Measurements from ENCODE around the gene SIGLEC11. TPM values are rescaled to one million over a fixed set of nuclear protein-coding genes. Genes with fewer than 3 reads are reported as not detected.
A peak's percentile ranks its signal among the peaks of the same experiment; 100 is the strongest.

SIGLEC11 gene
- total and polyA plus RNA-seq, 2 donors (not counting 1 experiment from before 2014, with no cell fraction given) = 0.09 TPM; not detected in 1

DNA sequence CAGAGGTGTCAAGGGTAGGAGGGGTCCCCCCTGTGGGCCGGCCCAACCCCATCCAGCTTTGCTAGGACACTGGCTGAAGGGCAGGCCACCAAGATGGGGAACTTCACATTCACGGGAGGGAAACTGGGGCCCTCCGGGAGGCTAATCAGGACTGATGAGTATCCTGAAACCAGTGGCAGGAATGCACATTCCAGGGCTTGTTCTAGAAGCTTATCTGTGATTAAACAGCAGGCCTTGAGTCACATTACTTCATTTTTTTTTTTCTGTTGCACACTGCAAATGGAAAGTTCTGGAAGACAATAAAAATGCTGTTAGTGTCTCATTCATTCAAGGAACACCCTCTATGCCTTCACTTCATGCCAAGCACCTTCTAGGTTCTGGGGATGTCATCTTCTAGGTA lies 15.5 kb upstream of the SIGLEC11 start:
- H4K20me1 ChIP-seq (ENCODE audit: control insufficient read depth, insufficient read depth, low read length, poor library complexity, severe bottlenecking) = no peaks in the 10 kb centered on the region
- DNase-seq = no peak
- ChIA-PET CTCF (no interaction called here), POLR2A (no interaction called here)
- Mint-ChIP-seq H3K4me1 (no peaks in the 10 kb centered on the region), H3K27me3 (no peaks in the 10 kb centered on the region), H3K4me3 (no peak overlapping the region), H3K9me3 (ENCODE audit: insufficient read depth) (no peaks in the 10 kb centered on the region), H3K27ac (peak overlapping the region; percentile 10)
- no peaks in the 10 kb centered on the region for H3K79me2 ChIP-seq (ENCODE audit: control insufficient read depth, insufficient read depth, low read length)
- H2AFZ ChIP-seq (ENCODE audit: insufficient read depth, low read depth, low read length, poor library complexity, severe bottlenecking) = no peak overlapping the region
- H3K4me3 ChIP-seq (ENCODE audit: control extremely low read depth in 1 of 5, extremely low read depth in 1 of 5, insufficient read depth in 1 of 5, low read depth in 2 of 5, low read length in 4 of 5) = no peak overlapping the region
- TF ChIP-seq, protein P1, sequence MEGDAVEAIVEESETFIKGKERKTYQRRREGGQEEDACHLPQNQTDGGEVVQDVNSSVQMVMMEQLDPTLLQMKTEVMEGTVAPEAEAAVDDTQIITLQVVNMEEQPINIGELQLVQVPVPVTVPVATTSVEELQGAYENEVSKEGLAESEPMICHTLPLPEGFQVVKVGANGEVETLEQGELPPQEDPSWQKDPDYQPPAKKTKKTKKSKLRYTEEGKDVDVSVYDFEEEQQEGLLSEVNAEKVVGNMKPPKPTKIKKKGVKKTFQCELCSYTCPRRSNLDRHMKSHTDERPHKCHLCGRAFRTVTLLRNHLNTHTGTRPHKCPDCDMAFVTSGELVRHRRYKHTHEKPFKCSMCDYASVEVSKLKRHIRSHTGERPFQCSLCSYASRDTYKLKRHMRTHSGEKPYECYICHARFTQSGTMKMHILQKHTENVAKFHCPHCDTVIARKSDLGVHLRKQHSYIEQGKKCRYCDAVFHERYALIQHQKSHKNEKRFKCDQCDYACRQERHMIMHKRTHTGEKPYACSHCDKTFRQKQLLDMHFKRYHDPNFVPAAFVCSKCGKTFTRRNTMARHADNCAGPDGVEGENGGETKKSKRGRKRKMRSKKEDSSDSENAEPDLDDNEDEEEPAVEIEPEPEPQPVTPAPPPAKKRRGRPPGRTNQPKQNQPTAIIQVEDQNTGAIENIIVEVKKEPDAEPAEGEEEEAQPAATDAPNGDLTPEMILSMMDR (IDR thresholded peaks at IDR 0.05) = no peak
- no peak for TF ChIP-seq EZH2 (IDR thresholded peaks at IDR 0.05; ENCODE audit: borderline replicate concordance, insufficient read depth, low read depth, low read length, poor library complexity, severe bottlenecking)
- H3K9ac ChIP-seq (ENCODE audit: low read length) = no peak overlapping the region
- no peaks in the 10 kb centered on the region for H3K9me3 ChIP-seq (ENCODE audit: control extremely low read depth in 1 of 3, control insufficient read depth in 2 of 3, insufficient read depth in 1 of 3, low read length in 2 of 3)
- no peak overlapping the region for H3K4me2 ChIP-seq (replicated peaks; ENCODE audit: low read depth, low read length, poor library complexity, severe bottlenecking)
- H3K4me1 ChIP-seq (ENCODE audit: control insufficient read depth in 2 of 2, insufficient read depth in 2 of 2, low read length in 2 of 2) = no peaks in the 10 kb centered on the region
- peaks cover 2 to 31% of the 10 kb centered on the region in 2 experiments for H3K36me3 ChIP-seq (replicated peaks in 1 of 2; ENCODE audit: control extremely low read depth in 1 of 2, control insufficient read depth in 1 of 2, extremely low read depth in 1 of 2, insufficient read depth in 2 of 2, low read length in 1 of 2)
- H3K27ac ChIP-seq (ENCODE audit: low read length in 2 of 2) = no peak overlapping the region
- ATAC-seq (ENCODE audit: low read depth) = no peak
- intact Hi-C loops (cut with micrococcal nuclease) = no loop called here
- WGBS (ENCODE audit: insufficient coverage) = 97% methylated on average over 3 of the region's 3 CpGs
- no peaks in the 10 kb centered on the region for H3K27me3 ChIP-seq (replicated peaks in 1 of 4; ENCODE audit: control extremely low read depth in 1 of 4, control insufficient read depth in 3 of 4, insufficient read depth in 4 of 4, low read length in 3 of 4)

DNA sequence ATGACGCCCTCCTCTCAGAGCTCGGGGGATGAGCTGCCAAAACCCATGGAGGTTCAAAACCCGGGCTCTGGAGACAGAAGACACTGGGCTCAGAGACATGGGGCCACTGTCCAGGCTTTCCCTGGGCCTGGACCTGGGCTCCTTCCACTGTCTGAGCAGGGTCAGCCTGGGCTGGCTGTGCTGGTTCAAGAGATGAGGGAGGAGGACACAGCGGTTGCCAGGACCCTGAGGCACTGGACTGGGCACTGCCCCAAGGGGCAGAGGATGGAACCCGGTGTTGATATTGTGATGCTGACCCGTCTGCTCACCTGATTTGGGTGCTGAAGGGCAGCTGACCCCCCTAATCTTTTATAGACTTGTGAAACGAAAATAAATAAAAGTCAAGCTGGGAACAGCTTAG lies 14.1 kb upstream of the SIGLEC11 start:
- Histone ChIP-seq H3K4me1 (ENCODE audit: control insufficient read depth in 2 of 2, insufficient read depth in 2 of 2, low read length in 2 of 2) (no peaks in the 10 kb centered on the region), H3K27me3 (replicated peaks in 1 of 4; ENCODE audit: control extremely low read depth in 1 of 4, control insufficient read depth in 3 of 4, insufficient read depth in 4 of 4, low read length in 3 of 4) (no peaks in the 10 kb centered on the region), H3K4me3 (ENCODE audit: control extremely low read depth in 1 of 5, extremely low read depth in 1 of 5, insufficient read depth in 1 of 5, low read depth in 2 of 5, low read length in 4 of 5) (no peak overlapping the region), H3K9me3 (ENCODE audit: control extremely low read depth in 1 of 3, control insufficient read depth in 2 of 3, insufficient read depth in 1 of 3, low read length in 2 of 3) (no peaks in the 10 kb centered on the region), H3K4me2 (replicated peaks; ENCODE audit: low read depth, low read length, poor library complexity, severe bottlenecking) (no peak overlapping the region), H3K79me2 (ENCODE audit: control insufficient read depth, insufficient read depth, low read length) (no peaks in the 10 kb centered on the region), H3K27ac (ENCODE audit: low read length in 2 of 2) (no peak overlapping the region), H3K9ac (ENCODE audit: low read length) (no peak overlapping the region), H3K36me3 (replicated peaks in 1 of 2; ENCODE audit: control extremely low read depth in 1 of 2, control insufficient read depth in 1 of 2, extremely low read depth in 1 of 2, insufficient read depth in 2 of 2, low read length in 1 of 2) (peaks cover 2 to 30% of the 10 kb centered on the region in 2 experiments), H4K20me1 (ENCODE audit: control insufficient read depth, insufficient read depth, low read length, poor library complexity, severe bottlenecking) (no peaks in the 10 kb centered on the region), H2AFZ (ENCODE audit: insufficient read depth, low read depth, low read length, poor library complexity, severe bottlenecking) (no peak overlapping the region)
- Mint-ChIP-seq H3K27me3 (no peaks in the 10 kb centered on the region), H3K9me3 (ENCODE audit: insufficient read depth) (no peaks in the 10 kb centered on the region), H3K4me3 (no peak overlapping the region), H3K27ac (no peak overlapping the region), H3K4me1 (no peaks in the 10 kb centered on the region)
- 95% methylated on average over 6 of the region's 7 CpGs for WGBS (ENCODE audit: insufficient coverage)
- no peak for TF ChIP-seq EZH2 (IDR thresholded peaks at IDR 0.05; ENCODE audit: borderline replicate concordance, insufficient read depth, low read depth, low read length, poor library complexity, severe bottlenecking)
- TF ChIP-seq, protein P1 (IDR thresholded peaks at IDR 0.05) = no peak
- DNase-seq (no peak), ATAC-seq (ENCODE audit: low read depth) (no peak)
- ChIA-PET CTCF (interaction anchor here (1.3 kb wide), 1 partner anchor 64 kb away, joined by 3 read pairs; no protein-coding TSS in a partner anchor), POLR2A (no interaction called here)
- intact Hi-C loops (cut with micrococcal nuclease) = no loop called here
